Measurements from ENCODE around the gene NFATC2. TPM values are rescaled to one million over a fixed set of nuclear protein-coding genes. Genes with fewer than 3 reads are reported as not detected.

The NFATC2 gene
- total RNA-seq, 1 donor from 2014 or later: 7.6 TPM

DNA sequence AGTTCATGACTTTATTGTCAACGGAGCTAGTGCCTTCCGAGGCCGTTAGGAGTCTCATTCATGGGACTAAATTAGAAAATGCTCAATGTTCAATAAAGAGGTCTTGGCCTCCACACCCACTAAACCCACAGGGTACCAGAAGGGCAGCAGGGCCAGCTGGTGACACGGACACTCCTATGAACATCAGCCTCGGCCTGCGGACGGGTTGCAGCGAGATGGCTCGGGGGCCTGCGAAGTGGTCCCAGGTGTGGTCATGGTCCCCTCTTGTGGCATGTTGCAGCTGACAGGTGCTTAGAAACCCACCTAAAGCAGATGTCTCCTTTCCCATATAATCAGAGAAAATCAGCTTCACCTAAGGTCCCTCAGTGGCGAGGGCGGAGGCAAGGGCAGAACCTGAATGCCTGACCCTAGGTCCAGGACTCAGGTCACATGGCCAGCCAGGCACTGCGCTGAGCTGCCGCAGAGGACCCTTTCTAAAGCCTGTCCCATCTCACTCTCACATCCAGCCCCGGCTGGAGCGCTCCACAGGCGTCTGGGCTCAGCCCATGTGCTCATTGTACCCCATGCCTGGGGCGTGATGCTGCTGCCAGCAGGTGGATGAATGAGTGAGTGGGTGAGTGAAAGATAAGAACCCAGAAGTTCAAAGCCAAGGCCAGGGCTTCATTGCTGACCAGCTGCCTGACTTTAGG lies 35.8 kb downstream of the NFATC2 start:
- H3K4me3 ChIP-seq: no peak overlapping the region
- ATAC-seq: no peak
- no peaks in the 10 kb centered on the region for H3K4me1 ChIP-seq
- H3K9me3 ChIP-seq: no peaks in the 10 kb centered on the region
- no peaks in the 10 kb centered on the region for H3K27me3 ChIP-seq
- H3K36me3 ChIP-seq: no peaks in the 10 kb centered on the region
- TF ChIP-seq, protein P1, sequence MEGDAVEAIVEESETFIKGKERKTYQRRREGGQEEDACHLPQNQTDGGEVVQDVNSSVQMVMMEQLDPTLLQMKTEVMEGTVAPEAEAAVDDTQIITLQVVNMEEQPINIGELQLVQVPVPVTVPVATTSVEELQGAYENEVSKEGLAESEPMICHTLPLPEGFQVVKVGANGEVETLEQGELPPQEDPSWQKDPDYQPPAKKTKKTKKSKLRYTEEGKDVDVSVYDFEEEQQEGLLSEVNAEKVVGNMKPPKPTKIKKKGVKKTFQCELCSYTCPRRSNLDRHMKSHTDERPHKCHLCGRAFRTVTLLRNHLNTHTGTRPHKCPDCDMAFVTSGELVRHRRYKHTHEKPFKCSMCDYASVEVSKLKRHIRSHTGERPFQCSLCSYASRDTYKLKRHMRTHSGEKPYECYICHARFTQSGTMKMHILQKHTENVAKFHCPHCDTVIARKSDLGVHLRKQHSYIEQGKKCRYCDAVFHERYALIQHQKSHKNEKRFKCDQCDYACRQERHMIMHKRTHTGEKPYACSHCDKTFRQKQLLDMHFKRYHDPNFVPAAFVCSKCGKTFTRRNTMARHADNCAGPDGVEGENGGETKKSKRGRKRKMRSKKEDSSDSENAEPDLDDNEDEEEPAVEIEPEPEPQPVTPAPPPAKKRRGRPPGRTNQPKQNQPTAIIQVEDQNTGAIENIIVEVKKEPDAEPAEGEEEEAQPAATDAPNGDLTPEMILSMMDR (IDR thresholded peaks at IDR 0.05): no peak
- DNase-seq: peak; percentile 23
- intact Hi-C loops (cut with DNase I): no loop called here
- H3K27ac ChIP-seq: no peak overlapping the region

DNA sequence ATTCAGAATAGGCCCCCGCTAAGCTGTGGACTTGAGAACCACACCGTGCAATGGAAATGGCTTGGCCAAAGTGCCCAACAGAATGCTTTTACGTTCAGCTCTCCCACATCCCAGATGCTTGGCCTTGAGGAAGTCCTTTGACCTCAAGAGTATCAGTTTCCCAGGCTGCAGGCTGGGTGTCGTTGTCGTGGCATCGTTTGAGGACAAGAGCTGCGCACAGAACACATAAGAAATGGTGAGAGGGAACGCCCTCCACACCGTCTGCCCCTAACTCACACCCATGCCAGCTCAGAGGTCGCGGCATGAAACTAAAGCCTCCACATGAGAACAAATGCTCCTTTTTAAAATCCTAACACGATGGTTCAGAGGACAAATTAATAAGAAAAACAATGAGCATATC lies 37.0 kb downstream of the NFATC2 start:
- peak; percentile 18 for DNase-seq
- Histone ChIP-seq H3K36me3 (no peaks in the 10 kb centered on the region), H3K4me3 (no peak overlapping the region), H3K27ac (no peak overlapping the region), H3K27me3 (no peaks in the 10 kb centered on the region), H3K4me1 (no peaks in the 10 kb centered on the region), H3K9me3 (no peaks in the 10 kb centered on the region)
- ATAC-seq: no peak
- TF ChIP-seq, protein P1 (IDR thresholded peaks at IDR 0.05): no peak
- intact Hi-C loops (cut with DNase I): no loop called here

DNA sequence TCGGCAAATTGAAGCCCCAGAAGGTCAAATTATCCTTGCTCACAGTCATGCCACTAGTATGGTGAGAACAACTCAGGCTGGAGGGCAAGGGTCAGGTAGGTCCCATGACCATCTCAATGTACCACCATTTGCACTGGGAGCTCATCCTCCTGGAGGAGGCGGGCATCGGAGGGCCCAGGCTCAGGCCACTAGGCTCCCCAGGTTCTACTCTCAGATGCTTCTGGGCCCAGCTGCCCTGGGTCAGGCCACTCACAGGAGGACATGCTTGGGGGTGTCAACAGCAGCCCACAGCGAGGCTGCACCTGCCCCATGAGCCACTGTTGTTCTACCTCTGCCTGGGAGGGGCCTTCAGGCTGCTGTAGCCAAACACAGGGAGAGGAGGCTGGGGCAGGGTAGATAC lies 39.1 kb downstream of the NFATC2 start:
- no peak for ATAC-seq
- H3K4me3 ChIP-seq: no peak overlapping the region
- H3K9me3 ChIP-seq: no peaks in the 10 kb centered on the region
- intact Hi-C loops (cut with DNase I): no loop called here
- TF ChIP-seq, protein P1 (IDR thresholded peaks at IDR 0.05): no peak
- H3K36me3 ChIP-seq: no peaks in the 10 kb centered on the region
- H3K27ac ChIP-seq: no peak overlapping the region
- H3K4me1 ChIP-seq: peaks cover 6% of the 10 kb centered on the region
- H3K27me3 ChIP-seq: no peaks in the 10 kb centered on the region
- peak; percentile 51 for DNase-seq

DNA sequence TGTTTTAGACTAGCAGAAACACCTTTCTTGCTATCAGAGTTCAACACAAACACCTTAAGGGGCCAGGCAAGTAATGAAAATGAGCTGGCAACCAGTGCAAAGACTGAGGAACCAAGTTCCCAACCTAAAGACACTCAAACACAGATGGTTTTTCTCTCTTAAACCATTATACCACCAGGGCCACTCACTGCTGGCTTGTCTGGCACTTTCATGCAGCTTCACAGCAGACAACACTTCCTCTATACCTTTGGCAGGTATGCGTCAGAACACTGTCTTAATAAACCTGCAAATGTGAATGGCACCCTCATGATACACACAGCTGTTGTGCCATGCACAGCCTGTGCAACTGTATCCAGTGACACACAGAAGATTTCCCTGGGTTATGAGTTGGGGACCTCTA lies 41.6 kb downstream of the NFATC2 start:
- H3K27me3 ChIP-seq: no peaks in the 10 kb centered on the region
- no peak for DNase-seq
- H3K9me3 ChIP-seq: no peaks in the 10 kb centered on the region
- H3K4me1 ChIP-seq: peaks cover 29% of the 10 kb centered on the region
- no peak overlapping the region for H3K4me3 ChIP-seq
- intact Hi-C loops (cut with DNase I): no loop called here
- H3K36me3 ChIP-seq: no peaks in the 10 kb centered on the region
- ATAC-seq: no peak
- no peak overlapping the region for H3K27ac ChIP-seq
- TF ChIP-seq, protein P1 (IDR thresholded peaks at IDR 0.05): no peak

DNA sequence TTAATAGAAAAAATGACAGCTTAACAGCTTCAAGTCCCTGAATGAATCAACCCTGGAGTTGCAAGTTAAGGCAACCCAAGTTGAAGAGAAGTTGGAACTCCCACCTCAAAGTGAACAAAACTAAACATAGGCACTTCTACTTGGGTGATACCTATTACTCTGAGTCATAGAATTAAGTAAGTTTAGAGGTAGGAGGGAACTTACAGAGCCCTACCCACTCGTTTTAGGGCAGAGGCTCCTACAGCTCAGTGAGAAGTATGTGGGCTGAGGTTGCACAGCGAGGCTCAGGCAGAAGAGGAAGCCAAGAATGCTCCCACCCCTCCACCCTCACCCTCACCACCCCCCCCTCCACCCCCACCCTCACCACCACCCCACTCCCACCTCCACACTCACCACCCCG lies 42.2 kb downstream of the NFATC2 start:
- ATAC-seq: peak; percentile 81
- TF ChIP-seq, protein P1 (IDR thresholded peaks at IDR 0.05): no peak
- Histone ChIP-seq H3K4me3 (no peak overlapping the region), H3K27ac (no peak overlapping the region), H3K9me3 (no peaks in the 10 kb centered on the region), H3K27me3 (no peaks in the 10 kb centered on the region), H3K36me3 (no peaks in the 10 kb centered on the region), H3K4me1 (peaks cover 36% of the 10 kb centered on the region)
- no peak for DNase-seq
- intact Hi-C loops (cut with DNase I): no loop called here

All from upper lobe of right lung (tissue), 1 donor.